ENCODE results near the gene ANO10.

Gene ANO10

DNA sequence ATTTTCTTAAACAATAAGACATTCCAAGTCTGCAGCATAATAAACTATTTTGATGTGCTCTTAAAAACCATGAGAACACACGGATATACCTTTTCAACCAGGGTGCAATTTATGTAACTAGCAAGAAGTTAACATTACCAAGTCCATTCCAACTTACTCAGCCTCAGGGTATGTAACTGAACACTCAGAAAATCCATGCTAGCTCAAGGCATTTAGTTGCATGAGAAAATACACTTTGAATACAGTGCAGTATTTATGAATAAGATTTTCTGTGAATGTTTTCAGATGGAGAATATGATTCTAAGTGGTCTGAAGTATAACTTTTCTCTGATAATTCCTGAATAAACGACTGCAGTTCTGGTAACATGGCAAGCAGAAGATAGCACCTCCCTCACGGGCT lies 211.2 kb downstream of the ANO10 start:
- Histone ChIP-seq H3K4me1 (ENCODE audit: insufficient read depth, low read length, severe bottlenecking) (no peaks in the 10 kb centered on the region), H3K9me2 (ENCODE audit: low read depth, low read length) (no peaks in the 10 kb centered on the region), H3K9ac (ENCODE audit: low read length) (no peak overlapping the region), H3K27me3 (ENCODE audit: insufficient read depth, low read length) (no peaks in the 10 kb centered on the region; the same call in 1 of the 2 replicates), H2AFZ (ENCODE audit: low read length) (no peak overlapping the region), H3F3A (ENCODE audit: insufficient read depth, low read length) (no peaks in the 10 kb centered on the region), H3K4me2 (ENCODE audit: low read length) (no peak overlapping the region), H4K20me1 (ENCODE audit: insufficient read depth, low read length) (no peaks in the 10 kb centered on the region), H3K4me3 (ENCODE audit: low read depth, low read length, poor library complexity, severe bottlenecking) (no peak overlapping the region), H3K9me3 (ENCODE audit: low read length) (no peaks in the 10 kb centered on the region), H3K79me2 (ENCODE audit: insufficient read depth, low read length) (no peaks in the 10 kb centered on the region), H3K36me3 (ENCODE audit: insufficient read depth, low read length) (no peaks in the 10 kb centered on the region), H3K27ac (ENCODE audit: low read depth, low read length, poor library complexity, severe bottlenecking) (no peak overlapping the region)
- TF ChIP-seq, protein P1, sequence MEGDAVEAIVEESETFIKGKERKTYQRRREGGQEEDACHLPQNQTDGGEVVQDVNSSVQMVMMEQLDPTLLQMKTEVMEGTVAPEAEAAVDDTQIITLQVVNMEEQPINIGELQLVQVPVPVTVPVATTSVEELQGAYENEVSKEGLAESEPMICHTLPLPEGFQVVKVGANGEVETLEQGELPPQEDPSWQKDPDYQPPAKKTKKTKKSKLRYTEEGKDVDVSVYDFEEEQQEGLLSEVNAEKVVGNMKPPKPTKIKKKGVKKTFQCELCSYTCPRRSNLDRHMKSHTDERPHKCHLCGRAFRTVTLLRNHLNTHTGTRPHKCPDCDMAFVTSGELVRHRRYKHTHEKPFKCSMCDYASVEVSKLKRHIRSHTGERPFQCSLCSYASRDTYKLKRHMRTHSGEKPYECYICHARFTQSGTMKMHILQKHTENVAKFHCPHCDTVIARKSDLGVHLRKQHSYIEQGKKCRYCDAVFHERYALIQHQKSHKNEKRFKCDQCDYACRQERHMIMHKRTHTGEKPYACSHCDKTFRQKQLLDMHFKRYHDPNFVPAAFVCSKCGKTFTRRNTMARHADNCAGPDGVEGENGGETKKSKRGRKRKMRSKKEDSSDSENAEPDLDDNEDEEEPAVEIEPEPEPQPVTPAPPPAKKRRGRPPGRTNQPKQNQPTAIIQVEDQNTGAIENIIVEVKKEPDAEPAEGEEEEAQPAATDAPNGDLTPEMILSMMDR (IDR thresholded peaks at IDR 0.05; ENCODE audit: low read length) = no peak
- TF ChIP-seq EZH2 (IDR thresholded peaks at IDR 0.05; ENCODE audit: borderline replicate concordance, low read length) = no peak

- TF ChIP-seq, protein P1 (IDR thresholded peaks at IDR 0.05; ENCODE audit: low read length) = no peak
- no peak for TF ChIP-seq EZH2 (IDR thresholded peaks at IDR 0.05; ENCODE audit: borderline replicate concordance, low read length)
- Histone ChIP-seq H3K36me3 (ENCODE audit: insufficient read depth, low read length) (no peaks in the 10 kb centered on the region), H3K9me2 (ENCODE audit: low read depth, low read length) (no peaks in the 10 kb centered on the region), H3K9me3 (ENCODE audit: low read length) (no peaks in the 10 kb centered on the region), H3K9ac (ENCODE audit: low read length) (no peak overlapping the region), H3K27ac (ENCODE audit: low read depth, low read length, poor library complexity, severe bottlenecking) (no peak overlapping the region), H3K27me3 (ENCODE audit: insufficient read depth, low read length) (no peaks in the 10 kb centered on the region; the same call in 1 of the 2 replicates), H3K4me2 (ENCODE audit: low read length) (no peak overlapping the region), H3F3A (ENCODE audit: insufficient read depth, low read length) (no peaks in the 10 kb centered on the region), H4K20me1 (ENCODE audit: insufficient read depth, low read length) (no peaks in the 10 kb centered on the region), H3K4me3 (ENCODE audit: low read depth, low read length, poor library complexity, severe bottlenecking) (no peak overlapping the region), H3K79me2 (ENCODE audit: insufficient read depth, low read length) (no peaks in the 10 kb centered on the region), H2AFZ (ENCODE audit: low read length) (no peak overlapping the region), H3K4me1 (ENCODE audit: insufficient read depth, low read length, severe bottlenecking) (no peaks in the 10 kb centered on the region)
These were observed 212.3 kb downstream of the ANO10 start for GRCh38 chr3:43409506-43409905.

GRCh38 chr3:43406643-43407023 lies 215.2 kb downstream of the ANO10 start:
- no peak overlapping the region for H2AFZ ChIP-seq (ENCODE audit: low read length)
- no peaks in the 10 kb centered on the region for H3K36me3 ChIP-seq (ENCODE audit: insufficient read depth, low read length)
- H3K4me1 ChIP-seq (ENCODE audit: insufficient read depth, low read length, severe bottlenecking) = no peaks in the 10 kb centered on the region
- H3K4me2 ChIP-seq (ENCODE audit: low read length) = no peak overlapping the region
- H3K27me3 ChIP-seq (ENCODE audit: insufficient read depth, low read length) = no peaks in the 10 kb centered on the region; the same call in 1 of the 2 replicates
- no peak overlapping the region for H3K4me3 ChIP-seq (ENCODE audit: low read depth, low read length, poor library complexity, severe bottlenecking)
- H3F3A ChIP-seq (ENCODE audit: insufficient read depth, low read length) = no peaks in the 10 kb centered on the region
- no peak overlapping the region for H3K9ac ChIP-seq (ENCODE audit: low read length)
- no peaks in the 10 kb centered on the region for H3K9me2 ChIP-seq (ENCODE audit: low read depth, low read length)
- no peaks in the 10 kb centered on the region for H3K9me3 ChIP-seq (ENCODE audit: low read length)
- no peak overlapping the region for H3K27ac ChIP-seq (ENCODE audit: low read depth, low read length, poor library complexity, severe bottlenecking)
- TF ChIP-seq EZH2 (IDR thresholded peaks at IDR 0.05; ENCODE audit: borderline replicate concordance, low read length) = no peak
- TF ChIP-seq, protein P1 (IDR thresholded peaks at IDR 0.05; ENCODE audit: low read length) = no peak
- H3K79me2 ChIP-seq (ENCODE audit: insufficient read depth, low read length) = no peaks in the 10 kb centered on the region
- H4K20me1 ChIP-seq (ENCODE audit: insufficient read depth, low read length) = no peaks in the 10 kb centered on the region

Data from OCI-LY1 (cell line).